Left hindlimb (tissue), 1 donor: ENCODE results near the gene GNLY.
"Not testable (repeated sequence)": the region's sequence is repeated elsewhere in the genome, so short reads cannot be mapped to it uniquely, and the experiment has no call there.

Experiments
- DNase-seq: peaks from one replicate; pipeline ENCODE4 v3.0.0-alpha.2; 2018

GNLY gene

GRCh38 chr2:85711578-85712060, 17.5 kb downstream of the GNLY start:
- DNase-seq, result no peak

DNA sequence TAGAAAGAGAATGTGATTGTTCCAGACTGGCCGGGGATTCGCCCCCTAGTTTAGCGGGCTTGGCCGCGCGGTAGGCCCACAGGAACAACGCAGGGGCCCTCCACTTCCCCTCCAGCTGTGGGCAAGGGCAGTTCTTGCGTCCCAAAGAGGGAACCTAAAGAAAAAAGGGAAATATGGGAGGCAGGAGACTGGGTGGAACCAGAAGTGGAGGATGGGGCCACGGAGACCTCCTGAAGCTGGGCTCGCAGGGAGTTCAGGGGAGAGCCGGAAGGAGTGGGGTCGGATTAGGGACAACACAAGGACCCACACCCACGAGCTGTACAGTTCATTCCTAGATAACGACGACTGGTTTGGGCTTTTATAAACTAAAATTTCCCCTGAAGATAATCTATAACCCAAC, 18.2 kb downstream of the GNLY start:
- no peak for DNase-seq

DNA sequence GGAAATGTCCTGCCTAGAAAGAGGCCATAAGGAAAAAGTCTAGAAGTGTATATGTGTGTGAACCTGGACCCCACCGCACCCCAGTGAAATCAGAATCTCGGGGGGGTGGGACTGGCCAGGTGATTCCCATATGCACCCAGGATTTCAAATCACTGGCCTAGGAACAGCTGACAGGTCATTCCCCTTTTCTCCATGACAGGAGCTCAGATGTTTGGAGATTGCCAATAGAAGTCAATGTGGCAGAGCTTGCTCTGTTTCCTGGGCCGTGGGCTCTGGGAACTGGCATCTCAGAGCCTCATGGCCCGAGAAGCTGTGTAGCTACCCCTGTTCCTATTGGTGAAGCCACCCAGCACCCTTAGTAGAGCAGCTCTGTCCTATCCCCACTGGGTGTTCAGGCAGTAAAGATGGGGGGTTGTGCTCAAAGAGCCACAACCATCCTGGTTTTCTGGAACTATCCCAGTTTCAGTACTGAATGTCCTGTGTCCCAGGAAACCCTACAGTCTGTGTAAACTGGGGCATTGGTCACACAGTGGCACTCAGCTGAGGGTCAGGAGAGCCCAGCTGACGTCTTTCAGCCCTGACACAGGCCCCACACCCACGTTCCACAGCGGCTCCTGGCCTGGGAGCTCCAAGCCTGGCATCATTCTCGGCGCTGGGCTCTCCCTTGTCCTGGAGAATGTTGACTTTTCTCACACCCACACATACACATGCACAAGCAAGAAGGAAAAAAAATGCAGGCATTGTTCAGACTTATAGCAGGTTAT, 18.9 kb downstream of the GNLY start:
- no peak for DNase-seq

DNA sequence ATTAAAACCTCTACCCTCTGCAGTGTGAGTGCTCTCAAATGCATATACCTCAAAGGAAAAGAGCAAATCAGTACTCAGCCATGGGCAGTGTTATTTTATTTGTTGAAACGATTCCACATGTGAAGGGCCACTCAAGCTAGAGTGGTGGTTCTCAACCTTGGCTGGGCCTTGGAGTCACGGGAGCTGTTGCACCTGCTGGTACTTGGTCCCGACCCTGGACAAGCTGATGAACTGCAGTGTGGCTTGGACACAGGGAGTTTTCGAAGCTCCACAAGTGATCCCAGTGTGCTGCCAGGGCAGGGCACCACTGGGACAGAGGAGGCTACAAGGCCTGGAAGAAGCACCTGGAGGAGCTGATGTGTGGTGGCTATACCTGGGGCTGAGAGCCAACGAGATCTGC, 19.7 kb downstream of the GNLY start:
- DNase-seq, result no peak

- DNase-seq, result not testable (repeated sequence)
These were observed 20.3 kb downstream of the GNLY start for GRCh38 chr2:85714421-85714820.

DNA sequence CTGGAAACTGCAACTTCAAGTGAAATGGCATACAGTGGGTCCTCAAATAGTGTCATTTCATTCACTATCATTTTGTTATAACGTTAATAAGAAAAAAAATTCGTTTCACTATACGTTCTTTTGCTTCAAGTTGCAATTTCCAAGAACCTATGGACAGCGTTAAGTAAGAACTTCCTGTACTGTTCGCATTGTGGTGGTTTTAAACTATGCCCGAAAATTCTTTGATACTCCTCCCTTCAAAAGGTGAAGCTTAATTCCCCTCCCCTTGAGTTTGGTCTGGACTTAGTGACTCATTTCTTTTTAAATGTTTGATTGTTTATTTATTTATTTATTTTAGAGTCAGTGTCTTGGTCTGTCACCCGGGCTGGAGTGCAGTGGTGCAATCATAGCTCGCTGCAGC, 20.7 kb downstream of the GNLY start:
- no peak for DNase-seq

GRCh38 chr2:85716346-85716914, 22.3 kb downstream of the GNLY start:
- DNase-seq, result no peak

GRCh38 chr2:85717308-85718008, 23.3 kb downstream of the GNLY start:
- no peak for DNase-seq

GRCh38 chr2:85718009-85718391, 23.8 kb downstream of the GNLY start:
- no peak for DNase-seq

DNA sequence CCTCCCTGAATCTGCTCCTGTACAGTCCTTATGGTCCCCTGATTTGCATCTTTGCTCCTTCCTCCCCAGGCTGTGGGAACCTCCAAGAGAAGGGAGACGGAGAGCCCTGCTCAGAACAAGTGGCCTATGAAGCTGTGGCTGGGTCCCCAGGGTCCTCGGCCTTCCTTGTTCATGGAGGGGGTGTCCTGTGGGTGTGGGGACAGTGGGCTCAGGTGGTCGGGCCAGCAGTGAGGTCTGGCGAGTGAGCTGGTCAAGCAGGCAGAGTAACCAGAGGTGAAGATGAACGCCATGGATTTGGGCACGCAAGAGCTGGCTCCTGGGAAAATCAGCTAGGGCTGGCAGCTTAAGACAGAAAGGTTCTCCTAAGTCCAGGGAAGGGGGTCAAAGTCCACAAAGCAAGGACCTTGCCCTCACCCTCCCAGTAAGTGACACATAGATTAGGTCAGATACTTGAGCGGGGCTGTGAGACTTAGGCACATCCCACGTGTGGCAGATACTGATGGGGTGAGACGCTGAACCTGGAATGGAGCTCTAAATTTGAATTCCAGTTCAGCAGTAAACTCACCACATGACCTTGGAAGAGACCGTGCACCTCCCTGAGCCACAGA, 24.8 kb downstream of the GNLY start:
- DNase-seq, result no peak

GRCh38 chr2:85719609-85720240, 25.6 kb downstream of the GNLY start:
- no peak for DNase-seq

DNA sequence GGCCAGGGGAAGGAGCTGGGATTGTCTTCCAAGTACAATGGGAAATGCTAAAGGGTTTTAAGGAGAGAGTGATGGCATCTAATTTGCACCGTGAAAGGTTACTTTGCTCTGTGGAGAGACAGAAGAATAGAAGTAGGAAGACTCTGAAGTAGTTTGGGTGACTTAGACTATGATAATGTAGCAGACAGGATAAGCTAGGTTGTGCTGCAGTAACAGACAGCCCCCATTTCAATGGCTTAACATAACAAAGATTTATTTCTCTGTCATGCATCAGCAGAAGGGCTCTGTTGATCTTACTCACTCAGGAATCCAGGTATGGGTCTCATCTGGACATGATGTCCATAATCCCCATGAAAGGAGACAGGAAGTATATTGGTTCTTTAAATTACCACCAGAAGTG, 26.4 kb downstream of the GNLY start:
- no peak for DNase-seq

DNA sequence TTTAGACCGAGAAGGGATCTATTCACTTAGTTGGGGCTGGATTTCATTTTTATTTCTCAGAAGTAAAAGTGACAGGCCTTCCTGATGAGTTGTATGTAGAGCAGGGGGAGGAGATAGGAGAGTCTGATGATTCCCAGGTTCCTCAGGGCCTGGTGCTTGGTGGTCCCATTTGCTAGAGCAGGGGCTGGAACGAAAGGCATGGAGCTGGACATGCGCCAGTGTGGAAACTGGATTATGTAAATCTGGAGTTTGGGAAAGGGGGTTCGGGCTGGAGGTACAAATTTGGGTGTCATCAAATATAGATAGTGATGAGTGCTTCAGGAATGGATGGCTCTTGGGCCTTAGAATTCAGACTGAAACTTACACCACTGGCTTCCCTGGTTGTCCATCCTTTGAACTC, 27.5 kb downstream of the GNLY start:
- DNase-seq, result no peak

DNA sequence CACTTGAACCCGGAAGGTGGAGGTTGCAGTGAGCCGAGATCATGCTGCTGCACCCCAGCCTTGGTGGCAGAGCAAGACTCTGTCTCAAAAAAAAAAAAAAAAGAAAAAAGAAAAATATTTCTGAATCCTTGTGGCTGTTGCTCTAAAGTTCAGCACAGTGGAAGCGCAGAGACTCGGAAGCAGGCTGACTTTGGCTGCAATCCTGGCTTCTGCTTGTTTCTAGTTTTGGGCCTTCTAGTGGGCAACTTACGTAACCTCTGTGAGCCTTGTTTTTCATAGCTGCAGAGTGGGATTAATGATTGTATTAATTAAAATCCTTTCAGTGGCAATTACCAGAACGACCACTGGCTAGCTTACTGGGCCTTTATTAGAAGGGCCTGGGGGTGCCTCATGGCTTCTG, 28.4 kb downstream of the GNLY start:
- DNase-seq, result no peak

DNA sequence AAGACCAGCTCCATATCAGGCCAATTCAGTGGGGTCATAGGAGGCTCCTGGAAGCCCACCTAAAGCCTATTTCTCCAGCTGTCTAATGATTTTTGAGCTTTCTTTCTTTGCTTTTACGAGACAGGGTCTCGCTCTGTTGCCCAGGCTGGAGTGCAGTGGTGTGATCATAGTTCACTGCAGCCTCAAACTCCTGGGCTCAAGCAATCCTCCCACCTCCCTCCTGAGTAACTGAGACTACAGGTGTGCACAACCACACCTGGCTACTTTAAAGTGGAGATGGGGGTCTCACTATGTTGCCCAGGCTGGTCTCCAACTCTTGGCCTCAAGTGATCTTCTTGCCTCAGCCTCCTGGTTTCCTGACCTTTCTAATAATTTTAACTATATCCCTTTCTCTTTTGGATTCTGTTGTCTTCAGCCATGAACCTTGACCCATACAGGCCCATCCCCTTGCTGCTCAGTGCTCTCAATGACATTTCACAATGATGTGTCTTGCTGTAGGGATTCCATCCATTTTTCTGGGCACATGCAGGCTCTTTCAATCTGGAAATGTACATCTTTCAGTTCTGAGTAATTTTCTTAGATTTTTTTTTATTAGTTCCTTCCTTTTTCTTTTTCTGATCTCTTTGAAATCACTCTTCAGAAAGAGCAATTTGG, 29.7 kb downstream of the GNLY start:
- no peak for DNase-seq

DNA sequence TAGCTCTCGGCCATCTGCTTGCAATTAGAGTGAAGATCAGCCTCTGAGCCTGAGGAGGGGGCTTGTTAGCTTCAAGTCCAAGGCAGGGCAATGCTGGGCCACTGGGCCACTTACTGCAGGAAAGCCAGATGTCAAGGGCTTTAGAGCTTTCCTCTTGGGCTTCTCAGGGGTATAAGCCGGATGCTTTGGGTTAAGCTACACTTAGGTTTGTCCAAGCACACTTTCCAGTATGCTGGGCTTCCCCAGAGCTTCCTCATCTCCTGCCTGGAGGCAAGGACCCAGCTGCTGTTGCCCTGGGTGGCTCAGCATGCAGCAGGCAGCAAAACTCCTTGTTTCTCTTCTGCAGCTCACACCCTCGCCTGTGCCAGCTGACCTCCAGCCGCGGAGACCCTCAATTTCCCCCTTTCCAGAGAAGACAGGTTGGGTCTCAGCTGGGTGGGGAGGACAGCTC, 30.6 kb downstream of the GNLY start:
- DNase-seq, result no peak

DNA sequence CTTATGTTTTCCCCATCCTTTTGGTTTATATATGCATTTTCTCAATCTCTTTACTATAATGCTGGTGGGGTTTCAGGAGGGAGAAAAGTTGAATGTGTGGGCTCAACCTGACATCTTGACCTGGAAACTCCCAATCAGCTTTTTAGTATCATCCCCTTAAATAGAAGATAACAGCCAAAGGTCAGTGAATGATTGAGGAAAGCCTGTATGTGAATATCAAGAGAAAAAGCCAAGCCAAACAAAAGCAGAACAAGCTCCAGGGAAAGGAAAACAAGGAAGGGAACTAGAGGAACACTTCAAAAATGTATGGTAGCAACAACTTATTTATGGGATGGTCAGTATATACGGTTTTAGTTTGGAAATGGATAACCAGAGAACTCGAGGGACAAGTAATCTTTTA, 31.3 kb downstream of the GNLY start:
- DNase-seq, result no peak

DNA sequence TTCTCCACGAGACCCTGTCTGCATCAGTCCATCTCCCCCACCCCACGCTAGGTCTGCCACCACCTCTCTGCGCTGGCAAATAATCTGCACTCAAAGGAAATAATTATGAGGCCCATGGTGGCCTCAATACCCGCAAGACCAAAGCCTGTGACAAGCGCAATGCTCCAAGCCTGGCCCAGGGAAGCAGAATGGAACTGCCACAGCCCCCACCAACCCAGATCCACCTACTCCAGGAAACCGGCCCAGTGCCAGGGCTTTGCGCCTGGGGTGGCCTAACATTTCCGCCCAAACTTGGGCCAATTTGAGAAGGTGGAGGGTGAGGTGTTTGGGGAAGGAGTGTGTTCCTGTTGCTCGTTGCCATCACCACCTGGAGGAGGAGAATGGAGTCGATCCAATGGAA, 33.6 kb downstream of the GNLY start:
- no peak for DNase-seq

- DNase-seq, result no peak
These were observed 34.2 kb downstream of the GNLY start for GRCh38 chr2:85728342-85728741.

GRCh38 chr2:85728883-85729824, 35.0 kb downstream of the GNLY start:
- peak; percentile 89 for DNase-seq

DNA sequence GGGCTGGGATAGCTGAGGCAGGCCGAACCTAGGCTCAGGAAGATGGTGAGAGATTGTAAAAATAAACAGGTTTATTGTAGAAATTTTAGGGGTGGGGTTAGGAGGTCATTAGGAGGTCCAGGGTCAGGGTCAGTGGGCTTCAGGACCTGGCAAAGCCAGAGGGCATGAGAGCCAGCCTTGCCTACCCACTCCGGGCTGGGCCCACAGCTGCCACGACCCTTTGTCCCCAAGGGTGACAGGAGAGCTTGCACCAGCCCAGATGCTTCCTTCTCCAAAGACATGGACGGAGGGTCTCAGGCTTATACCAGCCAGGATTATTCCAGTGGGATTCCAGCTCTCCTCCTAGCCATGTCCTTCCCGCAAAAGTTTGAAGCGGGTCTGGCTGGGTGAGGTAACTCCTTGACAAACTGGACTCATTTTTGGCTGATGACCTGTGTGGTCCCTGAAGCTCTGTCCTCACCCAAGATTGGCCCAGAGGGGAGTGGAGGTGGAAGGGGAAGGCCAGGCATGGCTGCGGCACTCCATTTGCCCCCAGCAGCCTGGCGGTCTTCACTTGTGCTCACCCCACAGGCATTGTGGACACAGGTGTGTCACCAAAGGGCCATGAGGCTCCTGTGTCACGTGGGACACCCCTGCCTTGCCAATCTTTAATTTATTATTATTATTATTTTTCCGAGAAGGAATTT, 35.8 kb downstream of the GNLY start:
- no peak for DNase-seq
